ENCODE results near the gene NKAIN1.

DNA sequence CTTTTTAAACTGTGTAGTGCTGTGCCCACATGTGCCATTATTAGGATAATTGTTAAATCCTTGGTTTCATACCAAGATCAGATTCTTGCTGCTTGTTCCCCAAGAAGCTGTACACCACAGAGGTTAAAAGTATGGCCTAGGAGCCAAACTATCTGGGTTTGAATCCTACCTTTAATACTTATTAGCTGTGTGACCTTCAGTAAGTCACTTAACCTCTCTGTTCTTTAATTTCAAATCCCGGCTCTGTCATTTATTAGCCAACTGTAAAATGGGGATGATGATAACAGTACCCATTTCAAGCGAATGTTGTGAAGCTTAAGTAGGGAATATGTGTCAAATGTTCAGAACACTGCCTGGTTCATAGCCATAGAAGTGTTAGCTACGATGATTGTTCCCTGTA, 32.6 kb downstream of the NKAIN1 start:
- TF ChIP-seq, protein P1, sequence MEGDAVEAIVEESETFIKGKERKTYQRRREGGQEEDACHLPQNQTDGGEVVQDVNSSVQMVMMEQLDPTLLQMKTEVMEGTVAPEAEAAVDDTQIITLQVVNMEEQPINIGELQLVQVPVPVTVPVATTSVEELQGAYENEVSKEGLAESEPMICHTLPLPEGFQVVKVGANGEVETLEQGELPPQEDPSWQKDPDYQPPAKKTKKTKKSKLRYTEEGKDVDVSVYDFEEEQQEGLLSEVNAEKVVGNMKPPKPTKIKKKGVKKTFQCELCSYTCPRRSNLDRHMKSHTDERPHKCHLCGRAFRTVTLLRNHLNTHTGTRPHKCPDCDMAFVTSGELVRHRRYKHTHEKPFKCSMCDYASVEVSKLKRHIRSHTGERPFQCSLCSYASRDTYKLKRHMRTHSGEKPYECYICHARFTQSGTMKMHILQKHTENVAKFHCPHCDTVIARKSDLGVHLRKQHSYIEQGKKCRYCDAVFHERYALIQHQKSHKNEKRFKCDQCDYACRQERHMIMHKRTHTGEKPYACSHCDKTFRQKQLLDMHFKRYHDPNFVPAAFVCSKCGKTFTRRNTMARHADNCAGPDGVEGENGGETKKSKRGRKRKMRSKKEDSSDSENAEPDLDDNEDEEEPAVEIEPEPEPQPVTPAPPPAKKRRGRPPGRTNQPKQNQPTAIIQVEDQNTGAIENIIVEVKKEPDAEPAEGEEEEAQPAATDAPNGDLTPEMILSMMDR (IDR thresholded peaks at IDR 0.05), result no peak
- no peak for TF ChIP-seq JUN (CRISPR knock-in tag; IDR thresholded peaks at IDR 0.05)
- no peak for TF ChIP-seq FOXK1 (CRISPR knock-in tag; IDR thresholded peaks at IDR 0.05)
- TF ChIP-seq ZNF317 (CRISPR knock-in tag; IDR thresholded peaks at IDR 0.05; ENCODE audit: borderline replicate concordance, low read depth), result no peak
- TF ChIP-seq, protein P2, sequence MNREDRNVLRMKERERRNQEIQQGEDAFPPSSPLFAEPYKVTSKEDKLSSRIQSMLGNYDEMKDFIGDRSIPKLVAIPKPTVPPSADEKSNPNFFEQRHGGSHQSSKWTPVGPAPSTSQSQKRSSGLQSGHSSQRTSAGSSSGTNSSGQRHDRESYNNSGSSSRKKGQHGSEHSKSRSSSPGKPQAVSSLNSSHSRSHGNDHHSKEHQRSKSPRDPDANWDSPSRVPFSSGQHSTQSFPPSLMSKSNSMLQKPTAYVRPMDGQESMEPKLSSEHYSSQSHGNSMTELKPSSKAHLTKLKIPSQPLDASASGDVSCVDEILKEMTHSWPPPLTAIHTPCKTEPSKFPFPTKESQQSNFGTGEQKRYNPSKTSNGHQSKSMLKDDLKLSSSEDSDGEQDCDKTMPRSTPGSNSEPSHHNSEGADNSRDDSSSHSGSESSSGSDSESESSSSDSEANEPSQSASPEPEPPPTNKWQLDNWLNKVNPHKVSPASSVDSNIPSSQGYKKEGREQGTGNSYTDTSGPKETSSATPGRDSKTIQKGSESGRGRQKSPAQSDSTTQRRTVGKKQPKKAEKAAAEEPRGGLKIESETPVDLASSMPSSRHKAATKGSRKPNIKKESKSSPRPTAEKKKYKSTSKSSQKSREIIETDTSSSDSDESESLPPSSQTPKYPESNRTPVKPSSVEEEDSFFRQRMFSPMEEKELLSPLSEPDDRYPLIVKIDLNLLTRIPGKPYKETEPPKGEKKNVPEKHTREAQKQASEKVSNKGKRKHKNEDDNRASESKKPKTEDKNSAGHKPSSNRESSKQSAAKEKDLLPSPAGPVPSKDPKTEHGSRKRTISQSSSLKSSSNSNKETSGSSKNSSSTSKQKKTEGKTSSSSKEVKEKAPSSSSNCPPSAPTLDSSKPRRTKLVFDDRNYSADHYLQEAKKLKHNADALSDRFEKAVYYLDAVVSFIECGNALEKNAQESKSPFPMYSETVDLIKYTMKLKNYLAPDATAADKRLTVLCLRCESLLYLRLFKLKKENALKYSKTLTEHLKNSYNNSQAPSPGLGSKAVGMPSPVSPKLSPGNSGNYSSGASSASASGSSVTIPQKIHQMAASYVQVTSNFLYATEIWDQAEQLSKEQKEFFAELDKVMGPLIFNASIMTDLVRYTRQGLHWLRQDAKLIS (CRISPR knock-in tag; IDR thresholded peaks at IDR 0.05; ENCODE audit: borderline replicate concordance), result no peak
- TF ChIP-seq, protein P3, sequence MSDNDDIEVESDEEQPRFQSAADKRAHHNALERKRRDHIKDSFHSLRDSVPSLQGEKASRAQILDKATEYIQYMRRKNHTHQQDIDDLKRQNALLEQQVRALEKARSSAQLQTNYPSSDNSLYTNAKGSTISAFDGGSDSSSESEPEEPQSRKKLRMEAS (CRISPR knock-in tag; IDR thresholded peaks at IDR 0.05), result no peak
- TF ChIP-seq NFE2L1 (CRISPR knock-in tag; IDR thresholded peaks at IDR 0.05), result no peak
- TF ChIP-seq, protein P4, sequence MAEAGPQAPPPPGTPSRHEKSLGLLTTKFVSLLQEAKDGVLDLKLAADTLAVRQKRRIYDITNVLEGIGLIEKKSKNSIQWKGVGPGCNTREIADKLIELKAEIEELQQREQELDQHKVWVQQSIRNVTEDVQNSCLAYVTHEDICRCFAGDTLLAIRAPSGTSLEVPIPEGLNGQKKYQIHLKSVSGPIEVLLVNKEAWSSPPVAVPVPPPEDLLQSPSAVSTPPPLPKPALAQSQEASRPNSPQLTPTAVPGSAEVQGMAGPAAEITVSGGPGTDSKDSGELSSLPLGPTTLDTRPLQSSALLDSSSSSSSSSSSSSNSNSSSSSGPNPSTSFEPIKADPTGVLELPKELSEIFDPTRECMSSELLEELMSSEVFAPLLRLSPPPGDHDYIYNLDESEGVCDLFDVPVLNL (CRISPR knock-in tag; IDR thresholded peaks at IDR 0.05; ENCODE audit: borderline replicate concordance, low read depth), result no peak
- TF ChIP-seq, protein P5, sequence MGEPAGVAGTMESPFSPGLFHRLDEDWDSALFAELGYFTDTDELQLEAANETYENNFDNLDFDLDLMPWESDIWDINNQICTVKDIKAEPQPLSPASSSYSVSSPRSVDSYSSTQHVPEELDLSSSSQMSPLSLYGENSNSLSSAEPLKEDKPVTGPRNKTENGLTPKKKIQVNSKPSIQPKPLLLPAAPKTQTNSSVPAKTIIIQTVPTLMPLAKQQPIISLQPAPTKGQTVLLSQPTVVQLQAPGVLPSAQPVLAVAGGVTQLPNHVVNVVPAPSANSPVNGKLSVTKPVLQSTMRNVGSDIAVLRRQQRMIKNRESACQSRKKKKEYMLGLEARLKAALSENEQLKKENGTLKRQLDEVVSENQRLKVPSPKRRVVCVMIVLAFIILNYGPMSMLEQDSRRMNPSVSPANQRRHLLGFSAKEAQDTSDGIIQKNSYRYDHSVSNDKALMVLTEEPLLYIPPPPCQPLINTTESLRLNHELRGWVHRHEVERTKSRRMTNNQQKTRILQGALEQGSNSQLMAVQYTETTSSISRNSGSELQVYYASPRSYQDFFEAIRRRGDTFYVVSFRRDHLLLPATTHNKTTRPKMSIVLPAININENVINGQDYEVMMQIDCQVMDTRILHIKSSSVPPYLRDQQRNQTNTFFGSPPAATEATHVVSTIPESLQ (CRISPR knock-in tag; IDR thresholded peaks at IDR 0.05), result no peak
- TF ChIP-seq TEAD1 (CRISPR knock-in tag; IDR thresholded peaks at IDR 0.05), result no peak
- TF ChIP-seq, protein P6, sequence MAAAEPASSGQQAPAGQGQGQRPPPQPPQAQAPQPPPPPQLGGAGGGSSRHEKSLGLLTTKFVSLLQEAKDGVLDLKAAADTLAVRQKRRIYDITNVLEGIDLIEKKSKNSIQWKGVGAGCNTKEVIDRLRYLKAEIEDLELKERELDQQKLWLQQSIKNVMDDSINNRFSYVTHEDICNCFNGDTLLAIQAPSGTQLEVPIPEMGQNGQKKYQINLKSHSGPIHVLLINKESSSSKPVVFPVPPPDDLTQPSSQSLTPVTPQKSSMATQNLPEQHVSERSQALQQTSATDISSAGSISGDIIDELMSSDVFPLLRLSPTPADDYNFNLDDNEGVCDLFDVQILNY (CRISPR knock-in tag; IDR thresholded peaks at IDR 0.05), result no peak
- no peak for TF ChIP-seq TP53 (CRISPR knock-in tag; IDR thresholded peaks at IDR 0.05)
- no peak for TF ChIP-seq ZNF232 (CRISPR knock-in tag; IDR thresholded peaks at IDR 0.05)
- TF ChIP-seq, protein P7, sequence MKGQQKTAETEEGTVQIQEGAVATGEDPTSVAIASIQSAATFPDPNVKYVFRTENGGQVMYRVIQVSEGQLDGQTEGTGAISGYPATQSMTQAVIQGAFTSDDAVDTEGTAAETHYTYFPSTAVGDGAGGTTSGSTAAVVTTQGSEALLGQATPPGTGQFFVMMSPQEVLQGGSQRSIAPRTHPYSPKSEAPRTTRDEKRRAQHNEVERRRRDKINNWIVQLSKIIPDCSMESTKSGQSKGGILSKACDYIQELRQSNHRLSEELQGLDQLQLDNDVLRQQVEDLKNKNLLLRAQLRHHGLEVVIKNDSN (CRISPR knock-in tag; IDR thresholded peaks at IDR 0.05), result no peak
